ENCODE measurements around the gene TIMELESS.

TIMELESS gene

GRCh38 chr12:56448860-56449621, at the start of gene TIMELESS:
Gene TIMELESS, minus strand, starts transcription at chr12:56449426. Its CDS starts 15,256 bp downstream, at chr12:56434170.
- peak; percentile 62; the same call in 1 of the 2 replicates for TF ChIP-seq TCF12 (IDR thresholded peaks at IDR 0.05; ENCODE audit: low read depth)
- 0 out of 2 replicates have a peak, but pooled peaks have one; percentile 19 for TF ChIP-seq CREB1 (IDR thresholded peaks at IDR 0.05; ENCODE audit: low read depth)
- 0 out of 2 replicates have a peak, but pooled peaks have one; percentile 16 for TF ChIP-seq ZBTB7A (IDR thresholded peaks at IDR 0.05; ENCODE audit: low read depth)
- no peak; the same call in 1 of the 2 replicates for TF ChIP-seq EP300 (IDR thresholded peaks at IDR 0.05; ENCODE audit: borderline replicate concordance)
- TF ChIP-seq TAF1 (IDR thresholded peaks at IDR 0.05; ENCODE audit: low read depth), result peak; percentile 94
- no peak; the same call in 1 of the 2 replicates for TF ChIP-seq TEAD4 (IDR thresholded peaks at IDR 0.05)
- TF ChIP-seq EGR1 (IDR thresholded peaks at IDR 0.05), result no peak
- peak; percentile 96 for TF ChIP-seq MAX (IDR thresholded peaks at IDR 0.05)
- no peak for TF ChIP-seq RAD21 (IDR thresholded peaks at IDR 0.05; ENCODE audit: low read depth)
- TF ChIP-seq REST (IDR thresholded peaks at IDR 0.05; ENCODE audit: low read depth), result no peak
- TF ChIP-seq NFIC (IDR thresholded peaks at IDR 0.05), result no peak
- no peak; the same call in 1 of the 2 replicates for TF ChIP-seq YY1 (IDR thresholded peaks at IDR 0.05; ENCODE audit: low read depth)
- TF ChIP-seq CEBPB (IDR thresholded peaks at IDR 0.05), result no peak
- no peak for TF ChIP-seq FOXM1 (IDR thresholded peaks at IDR 0.05; ENCODE audit: borderline replicate concordance, low read depth)
- TF ChIP-seq USF1 (IDR thresholded peaks at IDR 0.05), result peak; percentile 98

- TF ChIP-seq NFIC (IDR thresholded peaks at IDR 0.05), result peak; percentile 68
- peak; percentile 36; the same call in 1 of the 2 replicates for TF ChIP-seq TCF12 (IDR thresholded peaks at IDR 0.05; ENCODE audit: low read depth)
- TF ChIP-seq EP300 (IDR thresholded peaks at IDR 0.05; ENCODE audit: borderline replicate concordance), result peak; percentile 37; the same call in 1 of the 2 replicates
- TF ChIP-seq TEAD4 (IDR thresholded peaks at IDR 0.05), result peak; percentile 49; the same call in 1 of the 2 replicates
- peak; percentile 48; the same call in 1 of the 2 replicates for TF ChIP-seq MAX (IDR thresholded peaks at IDR 0.05)
- TF ChIP-seq YY1 (IDR thresholded peaks at IDR 0.05; ENCODE audit: low read depth), result 0 out of 2 replicates have a peak, but pooled peaks have one; percentile 6
Observed at GRCh38 chr12:56498126-56498902, 49.1 kb upstream of the TIMELESS start.

- TF ChIP-seq RAD21 (IDR thresholded peaks at IDR 0.05; ENCODE audit: low read depth), result peak; percentile 58
Observed at GRCh38 chr12:56496704-56497103, 47.5 kb upstream of the TIMELESS start.

GRCh38 chr12:56490360-56490759, 41.1 kb upstream of the TIMELESS start:
- no peak for TF ChIP-seq TAF1 (IDR thresholded peaks at IDR 0.05; ENCODE audit: low read depth)
- TF ChIP-seq FOXM1 (IDR thresholded peaks at IDR 0.05; ENCODE audit: borderline replicate concordance, low read depth), result no peak
- no peak for TF ChIP-seq REST (IDR thresholded peaks at IDR 0.05; ENCODE audit: low read depth)
- TF ChIP-seq TEAD4 (IDR thresholded peaks at IDR 0.05), result no peak
- no peak for TF ChIP-seq EP300 (IDR thresholded peaks at IDR 0.05; ENCODE audit: borderline replicate concordance)
- TF ChIP-seq MAX (IDR thresholded peaks at IDR 0.05), result no peak
- no peak for TF ChIP-seq EGR1 (IDR thresholded peaks at IDR 0.05)
- TF ChIP-seq TCF12 (IDR thresholded peaks at IDR 0.05; ENCODE audit: low read depth), result no peak
- TF ChIP-seq USF1 (IDR thresholded peaks at IDR 0.05), result no peak
- TF ChIP-seq RAD21 (IDR thresholded peaks at IDR 0.05; ENCODE audit: low read depth), result no peak
- no peak for TF ChIP-seq CREB1 (IDR thresholded peaks at IDR 0.05; ENCODE audit: low read depth)
- no peak for TF ChIP-seq NFIC (IDR thresholded peaks at IDR 0.05)
- TF ChIP-seq CEBPB (IDR thresholded peaks at IDR 0.05), result no peak
- TF ChIP-seq ZBTB7A (IDR thresholded peaks at IDR 0.05; ENCODE audit: low read depth), result no peak
- no peak for TF ChIP-seq YY1 (IDR thresholded peaks at IDR 0.05; ENCODE audit: low read depth)

Measured in Ishikawa (cell line).